WTC11 (cell line): ENCODE measurements around the gene PTPRS. TPM values are rescaled to one million over a fixed set of nuclear protein-coding genes. Genes with fewer than 3 reads are reported as not detected.

Experiments
- ATAC-seq: fragments of 200-7000 bp; cut with Tn5 transposase; 2 replicates; pipeline ENCODE4 v1.10.0; 2021; ENCODE audit warnings: mild to moderate bottlenecking, moderate library complexity
- CTCF ChIA-PET: fragments of 300-600 bp; sonication (Branson Sonifier 250); formaldehyde crosslinking; loops from one replicate; lab custom pipeline; 2021; ENCODE audit warnings: antibody characterized with exemption; lab: Charles Lee
- POLR2A ChIA-PET: fragments of 350-600 bp; sonication (Branson Sonifier 250); formaldehyde crosslinking; loops from one replicate; lab custom pipeline; 2021; ENCODE audit warnings: antibody characterized with exemption; lab: Charles Lee
- DNase-seq: peaks from one replicate; pipeline ENCODE4 v3.0.0; 2021; ENCODE audit warnings: low spot score
- H3K27ac Mint-ChIP-seq: 2 replicates; pipeline ENCODE4 v1.8.0; 2021; ENCODE audit warnings: mixed read lengths
- H3K27me3 Mint-ChIP-seq: 2 replicates; pipeline ENCODE4 v1.8.0; 2021; ENCODE audit warnings: low read depth, mild to moderate bottlenecking, moderate library complexity, mixed read lengths
- H3K36me3 Mint-ChIP-seq: 2 replicates; pipeline ENCODE4 v1.8.0; 2021; ENCODE audit warnings: mixed read lengths
- H3K4me1 Mint-ChIP-seq: 2 replicates; pipeline ENCODE4 v1.8.0; 2022; ENCODE audit warnings: mixed read lengths
- H3K4me3 Mint-ChIP-seq: 2 replicates; pipeline ENCODE4 v1.8.0; 2021; ENCODE audit warnings: mild to moderate bottlenecking, moderate library complexity, mixed read lengths
- H3K9me3 Mint-ChIP-seq: 2 replicates; pipeline ENCODE4 v1.8.0; 2021; ENCODE audit warnings: mixed read lengths
- AR ChIP-seq: fragments of 250-450 bp; sonication (Bioruptor Pico); IDR thresholded peaks from 2 replicates; pipeline ENCODE4 v1.9.0; 2021; ENCODE audit warnings: mild to moderate bottlenecking
- CREB1 ChIP-seq: sonication (generic); formaldehyde crosslinking; IDR thresholded peaks from 2 replicates; pipeline ENCODE4 v1.8.0; 2023; ENCODE audit warnings: mild to moderate bottlenecking, missing genetic modification reagents
- ELF4 ChIP-seq: sonication (generic); formaldehyde crosslinking; IDR thresholded peaks from 2 replicates; pipeline ENCODE4 v1.8.1; 2022; ENCODE audit warnings: low read depth, mild to moderate bottlenecking, moderate library complexity, missing genetic modification reagents
- GTF2I ChIP-seq: fragments of 250-450 bp; sonication (Bioruptor Pico); conservative IDR thresholded peaks from 2 replicates; pipeline ENCODE4 v1.4.0; 2021; ENCODE audit warnings: mild to moderate bottlenecking
- KAT7 ChIP-seq: sonication (generic); formaldehyde crosslinking; IDR thresholded peaks from 2 replicates; pipeline ENCODE4 v1.8.1; 2023; ENCODE audit warnings: missing genetic modification reagents, mild to moderate bottlenecking, borderline replicate concordance
- NFATC4 ChIP-seq: fragments of 250-450 bp; sonication (Bioruptor Pico); IDR thresholded peaks from 2 replicates; pipeline ENCODE4 v1.9.0; 2021; ENCODE audit warnings: mild to moderate bottlenecking
- NFE2L1 ChIP-seq: sonication (generic); formaldehyde crosslinking; IDR thresholded peaks from 2 replicates; pipeline ENCODE4 v1.8.1; 2023; ENCODE audit warnings: missing genetic modification reagents
- NFYB ChIP-seq: sonication (generic); formaldehyde crosslinking; conservative IDR thresholded peaks from 2 replicates; pipeline ENCODE4 v1.8.0; 2022; ENCODE audit warnings: low read depth, missing genetic modification reagents
- RORB ChIP-seq: fragments of 250-450 bp; sonication (Bioruptor Pico); IDR thresholded peaks from 2 replicates; pipeline ENCODE4 v1.9.0; 2021; ENCODE audit warnings: mild to moderate bottlenecking
- SMAD3 ChIP-seq: sonication (generic); formaldehyde crosslinking; IDR thresholded peaks from 2 replicates; pipeline ENCODE4 v1.8.0; 2022; ENCODE audit warnings: missing genetic modification reagents, mild to moderate bottlenecking, borderline replicate concordance
- SP1 ChIP-seq: sonication (generic); formaldehyde crosslinking; conservative IDR thresholded peaks from 2 replicates; pipeline ENCODE4 v1.8.1; 2022; ENCODE audit warnings: missing genetic modification reagents
- STAT6 ChIP-seq: sonication (generic); formaldehyde crosslinking; conservative IDR thresholded peaks from 2 replicates; pipeline ENCODE4 v1.8.1; 2023; ENCODE audit warnings: mild to moderate bottlenecking, low read depth, missing genetic modification reagents, moderate library complexity
- TEAD4 ChIP-seq: sonication (generic); formaldehyde crosslinking; IDR thresholded peaks from 2 replicates; pipeline ENCODE4 v1.8.0; 2022; ENCODE audit warnings: mild to moderate bottlenecking, missing genetic modification reagents
- TP53 ChIP-seq: sonication (generic); formaldehyde crosslinking; IDR thresholded peaks from 2 replicates; pipeline ENCODE4 v1.8.1; 2023; ENCODE audit warnings: mild to moderate bottlenecking, missing genetic modification reagents
- ZBTB21 ChIP-seq: sonication (generic); formaldehyde crosslinking; IDR thresholded peaks from 2 replicates; pipeline ENCODE4 v1.8.1; 2023; ENCODE audit warnings: mild to moderate bottlenecking, missing genetic modification reagents, borderline replicate concordance
- ZNF671 ChIP-seq: fragments of 250-450 bp; sonication (Bioruptor Pico); IDR thresholded peaks from 2 replicates; pipeline ENCODE4 v1.8.0; 2021; ENCODE audit warnings: mild to moderate bottlenecking
- total RNA-seq: library from RNA; stranded (reverse); gene quantifications from 3 replicates; pipeline ENCODE4 v1.2.3, GENCODE V29; 2021
- TF ChIP-seq, protein P1 (sequence below): sonication (generic); formaldehyde crosslinking; IDR thresholded peaks from 2 replicates; pipeline ENCODE4 v1.8.1; 2023; ENCODE audit warnings: mild to moderate bottlenecking, missing genetic modification reagents, moderate library complexity
- TF ChIP-seq, protein P2 (sequence below): sonication (generic); formaldehyde crosslinking; IDR thresholded peaks from 2 replicates; pipeline ENCODE4 v1.8.0; 2023; ENCODE audit warnings: mild to moderate bottlenecking, missing genetic modification reagents

PTPRS gene
- total RNA-seq, 1 experiment from 2014 or later = 201 TPM

GRCh38 chr19:5343848-5344247 is 3.2 kb upstream of the PTPRS start (continued):
- TF ChIP-seq, protein P1, sequence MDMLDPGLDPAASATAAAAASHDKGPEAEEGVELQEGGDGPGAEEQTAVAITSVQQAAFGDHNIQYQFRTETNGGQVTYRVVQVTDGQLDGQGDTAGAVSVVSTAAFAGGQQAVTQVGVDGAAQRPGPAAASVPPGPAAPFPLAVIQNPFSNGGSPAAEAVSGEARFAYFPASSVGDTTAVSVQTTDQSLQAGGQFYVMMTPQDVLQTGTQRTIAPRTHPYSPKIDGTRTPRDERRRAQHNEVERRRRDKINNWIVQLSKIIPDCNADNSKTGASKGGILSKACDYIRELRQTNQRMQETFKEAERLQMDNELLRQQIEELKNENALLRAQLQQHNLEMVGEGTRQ = no peak
- TF ChIP-seq STAT6 (CRISPR knock-in tag) (no peak), ZNF671 (CRISPR knock-in tag) (no peak)

- H3K4me3 Mint-ChIP-seq = no peak overlapping the region
- peaks cover 16% of the 10 kb centered on the region for H3K4me1 Mint-ChIP-seq
- H3K27me3 Mint-ChIP-seq = peaks cover 62% of the 10 kb centered on the region
- CTCF ChIA-PET = no interaction called here
- H3K9me3 Mint-ChIP-seq = peaks cover 14% of the 10 kb centered on the region
- no peak overlapping the region for H3K27ac Mint-ChIP-seq
- TF ChIP-seq NFATC4 (CRISPR knock-in tag) = no peak
- TF ChIP-seq NFYB = no peak
- TF ChIP-seq, protein P2, sequence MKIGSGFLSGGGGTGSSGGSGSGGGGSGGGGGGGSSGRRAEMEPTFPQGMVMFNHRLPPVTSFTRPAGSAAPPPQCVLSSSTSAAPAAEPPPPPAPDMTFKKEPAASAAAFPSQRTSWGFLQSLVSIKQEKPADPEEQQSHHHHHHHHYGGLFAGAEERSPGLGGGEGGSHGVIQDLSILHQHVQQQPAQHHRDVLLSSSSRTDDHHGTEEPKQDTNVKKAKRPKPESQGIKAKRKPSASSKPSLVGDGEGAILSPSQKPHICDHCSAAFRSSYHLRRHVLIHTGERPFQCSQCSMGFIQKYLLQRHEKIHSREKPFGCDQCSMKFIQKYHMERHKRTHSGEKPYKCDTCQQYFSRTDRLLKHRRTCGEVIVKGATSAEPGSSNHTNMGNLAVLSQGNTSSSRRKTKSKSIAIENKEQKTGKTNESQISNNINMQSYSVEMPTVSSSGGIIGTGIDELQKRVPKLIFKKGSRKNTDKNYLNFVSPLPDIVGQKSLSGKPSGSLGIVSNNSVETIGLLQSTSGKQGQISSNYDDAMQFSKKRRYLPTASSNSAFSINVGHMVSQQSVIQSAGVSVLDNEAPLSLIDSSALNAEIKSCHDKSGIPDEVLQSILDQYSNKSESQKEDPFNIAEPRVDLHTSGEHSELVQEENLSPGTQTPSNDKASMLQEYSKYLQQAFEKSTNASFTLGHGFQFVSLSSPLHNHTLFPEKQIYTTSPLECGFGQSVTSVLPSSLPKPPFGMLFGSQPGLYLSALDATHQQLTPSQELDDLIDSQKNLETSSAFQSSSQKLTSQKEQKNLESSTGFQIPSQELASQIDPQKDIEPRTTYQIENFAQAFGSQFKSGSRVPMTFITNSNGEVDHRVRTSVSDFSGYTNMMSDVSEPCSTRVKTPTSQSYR (CRISPR knock-in tag) = no peak
- TF ChIP-seq ELF4 (CRISPR knock-in tag) = no peak
- no peak for TF ChIP-seq RORB (CRISPR knock-in tag)
- no peak for TF ChIP-seq TP53 (CRISPR knock-in tag)
- no peak for TF ChIP-seq SP1
- TF ChIP-seq NFE2L1 = no peak
- no peak for TF ChIP-seq ZBTB21 (CRISPR knock-in tag)
- no peak for TF ChIP-seq GTF2I
- TF ChIP-seq CREB1 (CRISPR knock-in tag) = no peak
- no peak for TF ChIP-seq AR (CRISPR knock-in tag)
- TF ChIP-seq TEAD4 (CRISPR knock-in tag) = no peak
- TF ChIP-seq KAT7 (CRISPR knock-in tag) = no peak
- TF ChIP-seq SMAD3 (CRISPR knock-in tag) = no peak
- TF ChIP-seq ZNF671 (CRISPR knock-in tag) = no peak
- POLR2A ChIA-PET = no interaction called here
- ATAC-seq = no peak
- H3K36me3 Mint-ChIP-seq = peaks cover 6% of the 10 kb centered on the region
- no peak for DNase-seq
Measured at GRCh38 chr19:5342573-5343201, 2.1 kb upstream of the PTPRS start.
